Neural progenitor cell (in vitro differentiated cells): ENCODE measurements around the gene ADK.

Source experiments
- EZH2phosphoT487 ChIP-seq: fragments of 200-600 bp; sonication (generic); IDR thresholded peaks from 2 replicates; pipeline ENCODE4 v1.6.1; 2017; ENCODE audit warnings: antibody characterized with exemption
- TF ChIP-seq, protein P1 (sequence below): fragments of 200-600 bp; sonication (generic); IDR thresholded peaks from 2 replicates; pipeline ENCODE4 v1.5.1; 2017; ENCODE audit warnings: antibody characterized with exemption, mild to moderate bottlenecking

DNA sequence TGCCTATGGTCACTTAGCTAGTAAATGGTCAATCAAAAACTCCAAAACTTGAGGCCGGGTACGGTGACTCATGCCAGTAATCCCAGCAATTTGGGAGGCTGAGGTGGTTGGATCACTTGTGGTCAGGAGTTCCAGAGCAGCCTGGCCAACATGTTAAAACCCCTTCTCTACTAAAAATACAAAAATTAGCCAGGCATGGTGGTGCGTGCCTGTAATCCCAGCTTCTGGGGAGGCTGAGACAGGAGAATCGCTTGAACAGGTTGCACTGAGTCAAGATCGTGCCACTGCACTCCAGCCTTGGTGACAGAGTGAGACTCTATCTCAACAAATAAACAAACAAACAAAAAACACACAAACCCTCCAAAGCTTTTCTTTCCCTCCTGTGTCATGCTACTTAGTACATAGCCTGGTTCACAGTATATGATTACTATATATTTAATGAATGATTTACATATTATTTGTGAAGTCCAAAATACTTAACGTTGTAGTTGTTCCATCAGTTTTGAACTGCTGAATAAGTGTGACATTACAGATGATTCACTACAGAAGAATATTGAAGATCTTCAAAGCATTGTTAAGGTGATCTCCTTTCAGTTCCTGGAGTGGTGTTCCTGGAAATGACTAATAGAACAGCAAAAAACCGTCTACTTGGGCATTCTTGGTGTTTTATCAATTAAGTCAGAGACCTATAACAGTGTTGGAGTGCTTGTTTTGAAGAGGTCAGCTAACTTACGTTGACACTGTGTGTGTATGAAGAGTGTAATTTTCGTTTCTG is 72.9 kb downstream of the ADK start:
- TF ChIP-seq, protein P1, sequence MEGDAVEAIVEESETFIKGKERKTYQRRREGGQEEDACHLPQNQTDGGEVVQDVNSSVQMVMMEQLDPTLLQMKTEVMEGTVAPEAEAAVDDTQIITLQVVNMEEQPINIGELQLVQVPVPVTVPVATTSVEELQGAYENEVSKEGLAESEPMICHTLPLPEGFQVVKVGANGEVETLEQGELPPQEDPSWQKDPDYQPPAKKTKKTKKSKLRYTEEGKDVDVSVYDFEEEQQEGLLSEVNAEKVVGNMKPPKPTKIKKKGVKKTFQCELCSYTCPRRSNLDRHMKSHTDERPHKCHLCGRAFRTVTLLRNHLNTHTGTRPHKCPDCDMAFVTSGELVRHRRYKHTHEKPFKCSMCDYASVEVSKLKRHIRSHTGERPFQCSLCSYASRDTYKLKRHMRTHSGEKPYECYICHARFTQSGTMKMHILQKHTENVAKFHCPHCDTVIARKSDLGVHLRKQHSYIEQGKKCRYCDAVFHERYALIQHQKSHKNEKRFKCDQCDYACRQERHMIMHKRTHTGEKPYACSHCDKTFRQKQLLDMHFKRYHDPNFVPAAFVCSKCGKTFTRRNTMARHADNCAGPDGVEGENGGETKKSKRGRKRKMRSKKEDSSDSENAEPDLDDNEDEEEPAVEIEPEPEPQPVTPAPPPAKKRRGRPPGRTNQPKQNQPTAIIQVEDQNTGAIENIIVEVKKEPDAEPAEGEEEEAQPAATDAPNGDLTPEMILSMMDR = no peak
- no peak for TF ChIP-seq EZH2phosphoT487
